ENCODE data around the gene LPIN3. TPM values are rescaled to one million over a fixed set of nuclear protein-coding genes. Genes with fewer than 3 reads are reported as not detected.
A peak's percentile ranks its signal among the peaks of the same experiment; 100 is the strongest.

Gene LPIN3
- total and polyA plus RNA-seq, 12 donors: 1.8 to 49.7 (median 9.7) TPM

GRCh38 chr20:41392295-41392694 is 51.7 kb downstream of the LPIN3 start:
- Histone ChIP-seq H3K36me3 (replicated peaks in 1 of 2) (no peaks in the 10 kb centered on the region), H3K4me1 (replicated peaks in 1 of 2) (no peaks in the 10 kb centered on the region), H3K4me3 (no peak overlapping the region), H3K9me3 (replicated peaks in 1 of 3) (no peaks in the 10 kb centered on the region), H3K27ac (peak overlapping the region in 2 of 5 donors; percentile 10 to 72), H3K27me3 (no peaks in the 10 kb centered on the region)
- no peak for TF ChIP-seq POLR2A (IDR thresholded peaks at IDR 0.05)
- no peak for TF ChIP-seq CTCF (IDR thresholded peaks at IDR 0.05)
- intact Hi-C loops (cut with DNase I): no loop called here
- no peak for DNase-seq
- WGBS, 4 donors: 88 to 100% (median 95%) methylated on average over 1 of the region's 1 CpG

GRCh38 chr20:41392871-41393704 is 52.5 kb downstream of the LPIN3 start:
- intact Hi-C loops (cut with DNase I): no loop called here
- Histone ChIP-seq H3K36me3 (replicated peaks in 1 of 2) (no peaks in the 10 kb centered on the region), H3K4me1 (replicated peaks in 1 of 2) (no peaks in the 10 kb centered on the region), H3K4me3 (no peak overlapping the region), H3K9me3 (replicated peaks in 1 of 3) (no peaks in the 10 kb centered on the region), H3K27ac (peak overlapping the region in 2 of 5 donors; percentile 7 to 10), H3K27me3 (no peaks in the 10 kb centered on the region)
- TF ChIP-seq CTCF (IDR thresholded peaks at IDR 0.05): no peak
- no peak for TF ChIP-seq POLR2A (IDR thresholded peaks at IDR 0.05)
- WGBS, 4 donors: 60 to 70% (median 67%) methylated on average over 10 to 12 of the region's 12 CpGs
- DNase-seq: peak; percentile 36 to 88 (median 67)

- Histone ChIP-seq H3K9me3 (replicated peaks in 1 of 3) (no peaks in the 10 kb centered on the region), H3K4me3 (no peak overlapping the region), H3K27me3 (no peaks in the 10 kb centered on the region), H3K36me3 (replicated peaks in 1 of 2) (no peaks in the 10 kb centered on the region), H3K27ac (peak overlapping the region in 1 of 5 donors; percentile 7), H3K4me1 (replicated peaks in 1 of 2) (no peaks in the 10 kb centered on the region)
- DNase-seq: no peak
- intact Hi-C loops (cut with DNase I): no loop called here
- TF ChIP-seq POLR2A (IDR thresholded peaks at IDR 0.05) (no peak), CTCF (IDR thresholded peaks at IDR 0.05) (no peak)
- 81 to 96% (median 87%) methylated on average over 3 of the region's 3 CpGs for WGBS, 4 donors
Measured at GRCh38 chr20:41393705-41394066, 53.1 kb downstream of the LPIN3 start.

- H3K27me3 ChIP-seq: no peaks in the 10 kb centered on the region
- 92 to 100% methylated on average over 2 of the region's 2 CpGs; no CpG with 5 or more reads in 2 of the 4 donors for WGBS, 4 donors
- no peaks in the 10 kb centered on the region for H3K9me3 ChIP-seq (replicated peaks in 1 of 3)
- H3K27ac ChIP-seq: peak overlapping the region in 1 of 5 donors; percentile 30
- intact Hi-C loops (cut with DNase I): no loop called here
- H3K4me1 ChIP-seq (replicated peaks in 1 of 2): no peaks in the 10 kb centered on the region
- TF ChIP-seq POLR2A (IDR thresholded peaks at IDR 0.05) (no peak), CTCF (IDR thresholded peaks at IDR 0.05) (no peak)
- H3K4me3 ChIP-seq: no peak overlapping the region
- no peaks in the 10 kb centered on the region for H3K36me3 ChIP-seq (replicated peaks in 1 of 2)
- no peak for DNase-seq
Measured at GRCh38 chr20:41394081-41394480, 53.5 kb downstream of the LPIN3 start.
